Testis (tissue), 3 donors: ENCODE results near the gene DELE1. TPM values are rescaled to one million over a fixed set of nuclear protein-coding genes. Genes with fewer than 3 reads are reported as not detected.
A peak's percentile ranks its signal among the peaks of the same experiment; 100 is the strongest.

Experiments
- DNase-seq: peaks from one replicate; pipeline ENCODE4 v3.0.0-alpha.2; 2019
- H3K27ac ChIP-seq, 2 donors: fragments of 200-600 bp; sonication (generic); one replicate each; pipeline ENCODE4 v1.5.1; 2019
- H3K27me3 ChIP-seq: fragments of 200-600 bp; sonication (generic); one replicate; pipeline ENCODE4 v1.5.1; 2019
- H3K36me3 ChIP-seq: fragments of 200-600 bp; sonication (generic); one replicate; pipeline ENCODE4 v1.5.1; 2017; ENCODE audit warnings: low read depth; ENCODE audit errors: missing control alignments
- H3K4me1 ChIP-seq: fragments of 200-600 bp; sonication (generic); one replicate; pipeline ENCODE4 v1.5.1; 2019
- H3K4me3 ChIP-seq, 2 donors: fragments of 200-600 bp; sonication (generic); one replicate each; pipeline ENCODE4 v1.5.1; 2017 to 2019
- H3K9me3 ChIP-seq: fragments of 200-600 bp; sonication (generic); one replicate; pipeline ENCODE4 v1.5.1; 2017
- CTCF ChIP-seq, 3 experiments: fragments of 450-650 bp in 2 of 3; fragments of 200-600 bp in 1 of 3; sonication (generic) in 1 of 3; IDR thresholded peaks; one replicate each; pipeline ENCODE4 v1.5.1; 2016 to 2019; ENCODE audit warnings: antibody characterized with exemption in 3 of 3, mild to moderate bottlenecking in 2 of 3, moderate library complexity in 1 of 3
- POLR2A ChIP-seq: fragments of 450-650 bp; IDR thresholded peaks from one replicate; pipeline ENCODE4 v1.6.1; 2017; ENCODE audit warnings: antibody characterized with exemption, mild to moderate bottlenecking, moderate library complexity
- WGBS, 2 donors: methylation state at CpG; one replicate each; pipeline ENCODE4 v1.1.5; 2018; 5-methylcytosine and 5-hydroxymethylcytosine counted together
- intact Hi-C: fragments of 100-400 bp; cut with DNase I; formaldehyde crosslinking; loops from one replicate; pipeline ENCODE4 v1.15.1; 2023; ENCODE audit warnings: low total_unique reads
- polyA plus RNA-seq: library from polyadenylated mRNA; stranded (reverse); fragments of 350-450 nt; fragmentation: Illumina TruSeq; extraction: RNeasy Lipid Tissue Mini Kit (QIAGEN cat#74804); gene quantifications from one replicate; pipeline ENCODE4 v1.2.3, GENCODE V29; 2014; ENCODE audit warnings: low read depth, low replicate concordance; ENCODE audit not compliant: insufficient read depth
- total RNA-seq, 2 donors: library from RNA; depleted of rRNA; stranded (reverse); fragments of >200 nt; gene quantifications; one replicate each; pipeline ENCODE4 v1.2.3, GENCODE V29; 2016

Gene DELE1
- total and polyA plus RNA-seq, 3 donors from 2014 or later: 51.2 to 75.8 (median 69.9) TPM

- Histone ChIP-seq H3K4me3 (peak overlapping the region; percentile 10 to 53), H3K27ac (no peak overlapping the region), H3K9me3 (no peaks in the 10 kb centered on the region), H3K36me3 (no peaks in the 10 kb centered on the region), H3K27me3 (no peaks in the 10 kb centered on the region), H3K4me1 (peaks cover 35% of the 10 kb centered on the region)
- DNase-seq: peak; percentile 42
- TF ChIP-seq CTCF (IDR thresholded peaks at IDR 0.05) (no peak), POLR2A (no peak)
- intact Hi-C loops: loop anchor here (5.0 kb wide), 1 partner anchor 174 kb away; no protein-coding TSS in a partner anchor
- WGBS, 2 donors: 1 to 2% methylated on average over 11 to 65 of the region's 65 CpGs
Observed at GRCh38 chr5:141875795-141876627, 47.7 kb upstream of the DELE1 start.

GRCh38 chr5:141876628-141877355 lies 46.9 kb upstream of the DELE1 start:
- H3K27ac ChIP-seq: no peak overlapping the region
- peaks cover 35% of the 10 kb centered on the region for H3K4me1 ChIP-seq
- intact Hi-C loops: loop anchor here (5.0 kb wide), 1 partner anchor 174 kb away; no protein-coding TSS in a partner anchor
- H3K9me3 ChIP-seq: no peaks in the 10 kb centered on the region
- TF ChIP-seq POLR2A: no peak
- TF ChIP-seq CTCF (IDR thresholded peaks at IDR 0.05): no peak
- DNase-seq: peak; percentile 15
- peak overlapping the region; percentile 10 to 63 for H3K4me3 ChIP-seq
- no peaks in the 10 kb centered on the region for H3K36me3 ChIP-seq
- H3K27me3 ChIP-seq: no peaks in the 10 kb centered on the region
- WGBS, 2 donors: 1 to 2% methylated on average over 4 to 32 of the region's 42 CpGs

DNA sequence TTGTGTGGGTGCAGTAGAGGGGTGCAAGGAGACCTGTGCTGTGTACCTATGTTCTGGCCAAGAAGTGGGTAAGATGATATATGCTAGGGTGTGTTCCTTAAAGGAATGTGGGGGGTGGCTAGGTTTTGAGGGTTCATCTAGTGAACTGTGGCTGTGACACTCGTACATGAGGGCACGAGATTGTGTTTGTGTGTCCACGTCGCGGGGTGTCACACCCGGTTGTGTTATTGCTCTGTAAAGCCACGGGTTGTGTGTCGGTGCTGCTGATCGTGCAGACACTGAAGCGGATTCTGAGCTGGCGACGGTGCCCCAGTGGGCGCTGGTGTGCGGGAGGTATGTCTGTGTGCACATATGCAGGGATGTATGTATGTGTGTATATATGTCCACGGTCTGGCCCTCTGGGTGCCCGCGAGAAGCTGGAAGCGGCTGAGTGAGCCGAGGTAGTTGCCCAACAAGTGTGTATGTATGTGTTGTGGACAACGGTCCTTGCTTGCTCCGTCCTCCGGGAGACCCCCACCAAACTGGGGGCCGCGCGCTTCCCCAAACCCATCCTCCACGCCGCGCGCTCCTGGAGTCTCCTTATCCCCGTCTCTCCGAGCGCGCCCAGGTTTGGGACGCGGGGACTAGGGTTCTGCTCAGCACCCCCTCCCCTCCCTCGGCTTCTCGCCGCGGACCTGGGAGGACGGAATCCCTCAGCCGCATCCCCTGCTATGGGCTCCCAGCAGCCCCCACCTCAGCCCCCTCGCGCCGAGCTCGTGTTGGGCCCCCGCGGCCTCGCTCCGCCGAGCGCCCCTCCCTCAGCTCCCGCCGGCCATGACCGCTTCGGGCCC lies 46.1 kb upstream of the DELE1 start:
- intact Hi-C loops: loop anchor here (5.0 kb wide), 1 partner anchor 175 kb away; no protein-coding TSS in a partner anchor
- Histone ChIP-seq H3K9me3 (no peaks in the 10 kb centered on the region), H3K27ac (peak overlapping the region in 1 of 2 donors; percentile 11), H3K27me3 (no peaks in the 10 kb centered on the region), H3K4me1 (peaks cover 37% of the 10 kb centered on the region), H3K4me3 (peak overlapping the region; percentile 57 to 63), H3K36me3 (no peaks in the 10 kb centered on the region)
- 1% methylated on average over 10 to 52 of the region's 55 CpGs for WGBS, 2 donors
- TF ChIP-seq POLR2A (no peak), CTCF (IDR thresholded peaks at IDR 0.05) (no peak)
- peak; percentile 23 for DNase-seq

DNA sequence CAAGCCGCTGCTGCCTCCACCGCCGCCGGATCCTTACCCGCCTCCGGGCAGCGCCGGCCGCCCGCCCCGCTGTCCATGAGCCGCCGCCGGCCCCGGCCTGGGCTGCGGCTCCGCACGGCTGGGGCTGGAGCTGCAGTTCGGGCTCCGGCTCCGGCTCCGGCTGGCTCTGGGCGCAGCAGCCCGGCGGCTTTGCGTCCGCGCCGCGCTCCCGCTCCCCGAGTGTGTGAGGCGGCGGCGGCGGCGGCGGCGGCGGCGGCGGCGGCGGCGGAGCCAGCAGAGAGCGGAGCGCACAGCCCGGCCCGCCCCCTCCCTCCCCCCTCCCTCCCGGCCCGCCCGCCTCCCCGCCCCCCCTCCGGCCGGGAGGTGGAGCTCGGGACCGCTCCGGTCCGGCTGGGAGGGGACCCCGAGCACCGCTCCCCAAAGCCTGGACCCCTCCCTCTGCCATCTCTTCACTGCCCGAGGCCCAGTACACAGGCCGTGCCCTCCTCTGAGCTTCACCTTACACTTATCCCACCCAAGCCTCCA lies 45.4 kb upstream of the DELE1 start, which contains the start of gene PCDH1:
Gene PCDH1, minus strand, starts transcription at position 225 of the 525 bp plus-strand sequence. Its CDS starts 148 bp downstream, at position 77.
- Histone ChIP-seq H3K27ac (peak within 1 kb of the TSS in 1 of 2 donors; percentile 11), H3K36me3 (no peaks in the 10 kb centered on the region), H3K4me3 (peak within 1 kb of the TSS; percentile 57 to 63), H3K9me3 (no peaks in the 10 kb centered on the region), H3K27me3 (no peaks in the 10 kb centered on the region), H3K4me1 (peaks cover 43% of the 10 kb centered on the region)
- intact Hi-C loops: loop anchor here (5.0 kb wide), 1 partner anchor 176 kb away; no protein-coding TSS in a partner anchor
- WGBS, 2 donors: 0 to 1% methylated on average over 2 to 45 of the region's 63 CpGs
- DNase-seq: peak; percentile 22
- TF ChIP-seq POLR2A (no peak), CTCF (IDR thresholded peaks at IDR 0.05) (no peak)
